Prostate gland (tissue), 2 donors: Measurements from ENCODE around the gene PTPRK. TPM values are rescaled to one million over a fixed set of nuclear protein-coding genes. Genes with fewer than 3 reads are reported as not detected.
"Not testable (repeated sequence)": the region's sequence is repeated elsewhere in the genome, so short reads cannot be mapped to it uniquely, and the experiment has no call there.

Experiments used
- DNase-seq: peaks from one replicate; pipeline ENCODE4 v3.0.0-alpha.2; 2019; ENCODE audit warnings: low spot score
- H3K27ac ChIP-seq, 2 donors: fragments of 200-600 bp; sonication (generic); 2 replicates each; pipeline ENCODE4 v1.5.1; 2017 to 2019
- H3K27me3 ChIP-seq: fragments of 200-600 bp; sonication (generic); replicated peaks from 2 replicates; pipeline ENCODE4 v1.5.1; 2019; ENCODE audit not compliant: insufficient read depth
- H3K36me3 ChIP-seq, 2 donors: fragments of 200-600 bp; sonication (generic); 1 replicate in 1 of 2; 2 replicates in 1 of 2; pipeline versions ENCODE4 v1.5.1 to v1.8.1; 2017 to 2019
- H3K4me1 ChIP-seq: fragments of 200-600 bp; sonication (generic); replicated peaks from 2 replicates; pipeline ENCODE4 v1.5.1; 2019
- H3K4me3 ChIP-seq, 2 donors: fragments of 200-600 bp; sonication (generic); 2 replicates each; pipeline ENCODE4 v1.5.1; 2017 to 2019
- H3K9me3 ChIP-seq: fragments of 200-600 bp; sonication (generic); 2 replicates; pipeline ENCODE4 v1.5.1; 2017
- CTCF ChIP-seq, 4 experiments: fragments of 200-600 bp in 2 of 4; fragments of 450-650 bp in 2 of 4; sonication (generic) in 2 of 4; IDR thresholded peaks; 1 replicate in 3 of 4; 2 replicates in 1 of 4; pipeline ENCODE4 v1.5.1; 2016 to 2019; ENCODE audit warnings: antibody characterized with exemption in 4 of 4, mild to moderate bottlenecking in 2 of 4, moderate library complexity in 2 of 4
- POLR2A ChIP-seq: fragments of 450-650 bp; IDR thresholded peaks from one replicate; pipeline ENCODE4 v1.6.1; 2016; ENCODE audit warnings: antibody characterized with exemption, mild to moderate bottlenecking
- POLR2AphosphoS5 ChIP-seq: sonication (generic); formaldehyde crosslinking; IDR thresholded peaks from one replicate; pipeline ENCODE4 v1.6.1; 2017; ENCODE audit warnings: antibody characterized with exemption
- WGBS: methylation state at CpG from one replicate; pipeline ENCODE4 v1.1.5; 2018; 5-methylcytosine and 5-hydroxymethylcytosine counted together
- intact Hi-C: fragments of 100-400 bp; cut with DNase I; formaldehyde crosslinking; loops from one replicate; pipeline ENCODE4 v1.14.2; 2022
- total RNA-seq, 2 donors: library from RNA; depleted of rRNA; stranded (reverse); fragments of >200 nt; gene quantifications; one replicate each; pipeline ENCODE4 v1.1.0, GENCODE V29; 2016

Gene PTPRK
- total RNA-seq, 2 donors from 2014 or later, result 32.0 to 64.6 TPM

- Histone ChIP-seq H3K27me3 (no peaks in the 10 kb centered on the region), H3K4me3 (no peak overlapping the region), H3K36me3 (no peaks in the 10 kb centered on the region), H3K4me1 (no peaks in the 10 kb centered on the region), H3K27ac (no peak overlapping the region), H3K9me3 (no peaks in the 10 kb centered on the region)
- 92% methylated on average over 5 of the region's 5 CpGs for WGBS
- intact Hi-C loops, result no loop called here
- DNase-seq, result no peak
- TF ChIP-seq CTCF (IDR thresholded peaks at IDR 0.05) (no peak), POLR2AphosphoS5 (no peak), POLR2A (no peak)
These were observed 539.4 kb downstream of the PTPRK start for GRCh38 chr6:127980996-127981395.

- H3K27me3 ChIP-seq, H3K9me3 ChIP-seq, H3K36me3 ChIP-seq, H3K27ac ChIP-seq, DNase-seq, H3K4me3 ChIP-seq, H3K4me1 ChIP-seq, intact Hi-C loops: not testable (repeated sequence)
- WGBS, result 87% methylated on average over 2 of the region's 2 CpGs
These were observed 542.2 kb downstream of the PTPRK start for GRCh38 chr6:127978185-127978584.

- no peaks in the 10 kb centered on the region for H3K9me3 ChIP-seq
- H3K4me1 ChIP-seq, result no peaks in the 10 kb centered on the region
- no peaks in the 10 kb centered on the region for H3K27me3 ChIP-seq
- no peak for TF ChIP-seq POLR2AphosphoS5
- TF ChIP-seq CTCF (IDR thresholded peaks at IDR 0.05), result no peak
- no peak for TF ChIP-seq POLR2A
- intact Hi-C loops, result no loop called here
- no peak overlapping the region for H3K4me3 ChIP-seq
- H3K36me3 ChIP-seq, result no peaks in the 10 kb centered on the region
- WGBS, result 96% methylated on average over 4 of the region's 4 CpGs
- H3K27ac ChIP-seq, result no peak overlapping the region
- no peak for DNase-seq
These were observed 543.6 kb downstream of the PTPRK start for GRCh38 chr6:127976796-127977195.

GRCh38 chr6:127976111-127976510 lies 544.3 kb downstream of the PTPRK start:
- Histone ChIP-seq H3K27ac (no peak overlapping the region), H3K4me3 (no peak overlapping the region), H3K27me3 (no peaks in the 10 kb centered on the region), H3K4me1 (no peaks in the 10 kb centered on the region), H3K36me3 (no peaks in the 10 kb centered on the region), H3K9me3 (no peaks in the 10 kb centered on the region)
- DNase-seq, result no peak
- intact Hi-C loops, result no loop called here
- TF ChIP-seq POLR2A, result no peak
- no peak for TF ChIP-seq POLR2AphosphoS5
- no peak for TF ChIP-seq CTCF (IDR thresholded peaks at IDR 0.05)
- WGBS, result 89% methylated on average over 3 of the region's 3 CpGs

- Histone ChIP-seq H3K27me3 (no peaks in the 10 kb centered on the region), H3K4me3 (no peak overlapping the region), H3K36me3 (no peaks in the 10 kb centered on the region), H3K9me3 (no peaks in the 10 kb centered on the region), H3K4me1 (no peaks in the 10 kb centered on the region), H3K27ac (no peak overlapping the region)
- DNase-seq, result no peak
- no peak for TF ChIP-seq POLR2A
- TF ChIP-seq CTCF (IDR thresholded peaks at IDR 0.05), result no peak
- no peak for TF ChIP-seq POLR2AphosphoS5
- intact Hi-C loops, result no loop called here
- 92% methylated on average over 8 of the region's 8 CpGs for WGBS
These were observed 547.6 kb downstream of the PTPRK start for GRCh38 chr6:127972815-127973214.
